GM20000 (cell line): Measurements from ENCODE around the gene PDLIM7.

Source experiments
- DNase-seq: peaks from one replicate; pipeline ENCODE4 v3.0.0; 2012; ENCODE audit warnings: low spot score
- TF ChIP-seq, protein P1 (sequence below): IDR thresholded peaks from 2 replicates; pipeline ENCODE4 v1.5.1; 2012; ENCODE audit warnings: mild to moderate bottlenecking, control low read depth; ENCODE audit errors: extremely low read depth, missing control alignments

PDLIM7 gene

GRCh38 chr5:177497292-177498012, at the start of gene PDLIM7:
Gene PDLIM7 (minus strand): TSS chr5:177497604. CDS start chr5:177496512, 1,092 bp downstream.
- DNase-seq = peak; percentile 98
- TF ChIP-seq, protein P1, sequence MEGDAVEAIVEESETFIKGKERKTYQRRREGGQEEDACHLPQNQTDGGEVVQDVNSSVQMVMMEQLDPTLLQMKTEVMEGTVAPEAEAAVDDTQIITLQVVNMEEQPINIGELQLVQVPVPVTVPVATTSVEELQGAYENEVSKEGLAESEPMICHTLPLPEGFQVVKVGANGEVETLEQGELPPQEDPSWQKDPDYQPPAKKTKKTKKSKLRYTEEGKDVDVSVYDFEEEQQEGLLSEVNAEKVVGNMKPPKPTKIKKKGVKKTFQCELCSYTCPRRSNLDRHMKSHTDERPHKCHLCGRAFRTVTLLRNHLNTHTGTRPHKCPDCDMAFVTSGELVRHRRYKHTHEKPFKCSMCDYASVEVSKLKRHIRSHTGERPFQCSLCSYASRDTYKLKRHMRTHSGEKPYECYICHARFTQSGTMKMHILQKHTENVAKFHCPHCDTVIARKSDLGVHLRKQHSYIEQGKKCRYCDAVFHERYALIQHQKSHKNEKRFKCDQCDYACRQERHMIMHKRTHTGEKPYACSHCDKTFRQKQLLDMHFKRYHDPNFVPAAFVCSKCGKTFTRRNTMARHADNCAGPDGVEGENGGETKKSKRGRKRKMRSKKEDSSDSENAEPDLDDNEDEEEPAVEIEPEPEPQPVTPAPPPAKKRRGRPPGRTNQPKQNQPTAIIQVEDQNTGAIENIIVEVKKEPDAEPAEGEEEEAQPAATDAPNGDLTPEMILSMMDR = no peak

- DNase-seq = no peak
- TF ChIP-seq, protein P1 = no peak
Observed at GRCh38 chr5:177546258-177546741, 48.9 kb upstream of the PDLIM7 start.

GRCh38 chr5:177545487-177546257, 48.3 kb upstream of the PDLIM7 start:
- no peak for DNase-seq
- TF ChIP-seq, protein P1 = no peak

- TF ChIP-seq, protein P1 = no peak
- DNase-seq = no peak
Observed at GRCh38 chr5:177542816-177543465, 45.5 kb upstream of the PDLIM7 start.

GRCh38 chr5:177540438-177540837, 43.0 kb upstream of the PDLIM7 start:
- TF ChIP-seq, protein P1 = no peak
- no peak for DNase-seq

- TF ChIP-seq, protein P1 = no peak
- DNase-seq = no peak
Observed at GRCh38 chr5:177539411-177539810, 42.0 kb upstream of the PDLIM7 start.
